ENCODE results near the gene HOXB1. TPM values are rescaled to one million over a fixed set of nuclear protein-coding genes. Genes with fewer than 3 reads are reported as not detected.

The HOXB1 gene
- total and polyA plus RNA-seq, 2 of the 13 experiments (the other 11 are each of a cell fraction or from before 2014, with no cell fraction given) = not detected

GRCh38 chr17:48567646-48568354 is 37.0 kb upstream of the HOXB1 start:
- Histone ChIP-seq H3K27ac (ENCODE audit: extremely low read length, insufficient read depth, low read length) (no peak overlapping the region), H3K79me2 (ENCODE audit: insufficient read depth, low read length) (no peaks in the 10 kb centered on the region)
- CTCF ChIA-PET (ENCODE audit: low intra/inter-chr PET ratio, low total read pairs) = no interaction called here

More at GRCh38 chr17:48567646-48568354, 37.0 kb upstream of the HOXB1 start:
- WGBS (ENCODE audit: low lambda C conversion rate) = 4% methylated on average over 2 of the region's 2 CpGs
- TF ChIP-seq IRF2 (CRISPR knock-in tag; IDR thresholded peaks at IDR 0.05) = no peak
- TF ChIP-seq HCFC1 (IDR thresholded peaks at IDR 0.05; ENCODE audit: low read depth, low read length) = no peak
- TF ChIP-seq PRDM15 (CRISPR knock-in tag; IDR thresholded peaks at IDR 0.05) = no peak
- TF ChIP-seq ZMYM3 (CRISPR knock-in tag; IDR thresholded peaks at IDR 0.05) = no peak
- no peak for TF ChIP-seq PPARG (CRISPR knock-in tag; conservative IDR thresholded peaks at IDR 0.05)
- no peak for TF ChIP-seq CENPX (CRISPR knock-in tag; IDR thresholded peaks at IDR 0.05)
- no peak for TF ChIP-seq DMAP1 (CRISPR knock-in tag; IDR thresholded peaks at IDR 0.05)
- BruUV-seq (replicated peaks) = no TSS peak
- no peak overlapping the region for H2AFZ ChIP-seq (ENCODE audit: low read length)
- H3K4me3 ChIP-seq (replicated peaks in 1 of 3; ENCODE audit: insufficient read depth in 1 of 3, low read depth in 2 of 3, low read length in 3 of 3) = no peak overlapping the region
- H3K9me3 ChIP-seq (ENCODE audit: low read length) = no peaks in the 10 kb centered on the region
- 0 out of 2 replicates have a peak, but pooled peaks cover 4% of the 10 kb centered on the region for H4K20me1 ChIP-seq (ENCODE audit: insufficient read depth, low read length)
- DNase-seq (ENCODE audit: low spot score) (no peak), FAIRE-seq (no peak), ATAC-seq (no peak)
- in situ Hi-C loops (cut with HindIII; ENCODE audit: extremely low pct_ligation_motif_present, low pct_unique_long_range_greater_than_20kb) = no loop called here
- no peaks in the 10 kb centered on the region for H3K36me3 ChIP-seq (replicated peaks in 1 of 2; ENCODE audit: control insufficient read depth in 1 of 2, insufficient read depth in 2 of 2, low read length in 2 of 2)
- H3K4me1 ChIP-seq (ENCODE audit: insufficient read depth, low read length) = no peaks in the 10 kb centered on the region
- H3K4me2 ChIP-seq (ENCODE audit: low read depth, low read length) = no peak overlapping the region
- POLR2A ChIA-PET = no interaction called here
- peaks cover 15 to 95% of the 10 kb centered on the region in 2 experiments; a peak in 4 of 5 replicates for H3K27me3 ChIP-seq (ENCODE audit: control insufficient read depth in 1 of 2, insufficient read depth in 2 of 2, low read length in 2 of 2)
- no peak overlapping the region for H3K9ac ChIP-seq (ENCODE audit: insufficient read depth, low read depth, low read length)
- intact Hi-C loops (cut with micrococcal nuclease; ENCODE audit: unreplicated experiment) = no loop called here
